T1000 (cell line): ENCODE data around the gene ZNF677.
"Not testable (repeated sequence)": the region's sequence is repeated elsewhere in the genome, so short reads cannot be mapped to it uniquely, and the experiment has no call there.

ENCODE experiments used
- DNase-seq: peaks from one replicate; lab custom pipeline; 2025; ENCODE audit warnings: mixed read lengths; lab: John Stamatoyannopoulos, UW

ZNF677 gene

GRCh38 chr19:53254411-53255341, at the start of gene ZNF677:
ZNF677 (minus strand) TSS chr19:53254873; CDS start chr19:53251550, 3,323 bp downstream.
- peak; percentile 91 for DNase-seq

GRCh38 chr19:53301341-53301740, 46.7 kb upstream of the ZNF677 start:
- not testable (repeated sequence) for DNase-seq

- no peak for DNase-seq
These were observed 40.2 kb upstream of the ZNF677 start for GRCh38 chr19:53294786-53295441.

- no peak for DNase-seq
These were observed 36.3 kb upstream of the ZNF677 start for GRCh38 chr19:53290758-53291549.

GRCh38 chr19:53285087-53285486, 30.4 kb upstream of the ZNF677 start:
- DNase-seq = no peak

GRCh38 chr19:53281947-53282346, 27.3 kb upstream of the ZNF677 start:
- DNase-seq = not testable (repeated sequence)

- no peak for DNase-seq
These were observed 20.8 kb upstream of the ZNF677 start for GRCh38 chr19:53275480-53275879.

GRCh38 chr19:53272044-53272443, 17.4 kb upstream of the ZNF677 start:
- no peak for DNase-seq

- DNase-seq = not testable (repeated sequence)
These were observed 15.2 kb upstream of the ZNF677 start for GRCh38 chr19:53269861-53270260.

- DNase-seq = not testable (repeated sequence)
These were observed 12.9 kb upstream of the ZNF677 start, which contains the start of gene VN1R4 for GRCh38 chr19:53267623-53268022. VN1R4 (minus strand) TSS chr19:53267723; CDS start chr19:53267665, 58 bp downstream.

GRCh38 chr19:53257715-53258342, 3.2 kb upstream of the ZNF677 start, which contains the start of gene VN1R2:
VN1R2 (plus strand) TSS chr19:53258292; CDS start chr19:53258376, 84 bp downstream.
- not testable (repeated sequence) for DNase-seq

- no peak for DNase-seq
These were observed 8.2 kb downstream of the ZNF677 start for GRCh38 chr19:53246498-53246897.

GRCh38 chr19:53237114-53237777, 17.4 kb downstream of the ZNF677 start:
- no peak for DNase-seq

- DNase-seq = no peak
These were observed 30.1 kb downstream of the ZNF677 start for GRCh38 chr19:53224606-53225005.

- DNase-seq = not testable (repeated sequence)
These were observed 32.0 kb downstream of the ZNF677 start for GRCh38 chr19:53222716-53223115.

GRCh38 chr19:53212703-53213320, 41.9 kb downstream of the ZNF677 start:
- no peak for DNase-seq

- not testable (repeated sequence) for DNase-seq
These were observed 43.1 kb downstream of the ZNF677 start for GRCh38 chr19:53211554-53211953.

- peak; percentile 93 for DNase-seq
These were observed 57.8 kb downstream of the ZNF677 start for GRCh38 chr19:53196777-53197396.

- peak; percentile 64 for DNase-seq
These were observed 59.3 kb downstream of the ZNF677 start for GRCh38 chr19:53195265-53195903.
